Endothelial cell of umbilical vein (primary cell): ENCODE measurements around the gene LYRM1. TPM values are rescaled to one million over a fixed set of nuclear protein-coding genes. Genes with fewer than 3 reads are reported as not detected.

ENCODE experiments used
- BruUV-seq: library from RNA; stranded (reverse); fragments of 400-500 nt; replicated peaks from 2 replicates; lab custom pipeline; 2021; lab: Mats Ljungman, UMichigan
- CTCF ChIA-PET: fragments of 300-600, 350-600 bp; sonication (Branson Sonifier 250); formaldehyde crosslinking; loops from one replicate; lab custom pipeline; 2021; ENCODE audit warnings: antibody characterized with exemption, inconsistent platforms; lab: Charles Lee
- POLR2A ChIA-PET: fragments of 300-600, 350-600 bp; sonication (Branson Sonifier 250); formaldehyde crosslinking; loops from one replicate; lab custom pipeline; 2021; ENCODE audit warnings: antibody characterized with exemption, inconsistent platforms; lab: Charles Lee
- DNase-seq: peaks from one replicate; pipeline ENCODE4 v3.0.0-alpha.2; 2011; ENCODE audit warnings: low read depth, low spot score
- FAIRE-seq: peaks from 2 replicates; lab custom pipeline; 2011; peaks lifted over from hg19 to GRCh38; lab: Jason Lieb, UNC
- H2AFZ ChIP-seq: 2 replicates; pipeline ENCODE4 v1.6.0; 2012; ENCODE audit warnings: low read depth, low read length, control low read depth, inconsistent platforms
- H3K27ac ChIP-seq: 2 replicates; pipeline ENCODE4 v1.5.1; 2011; ENCODE audit warnings: low read depth, mild to moderate bottlenecking, control low read depth, low read length, moderate library complexity; ENCODE audit not compliant: insufficient read depth
- H3K27me3 ChIP-seq, 2 experiments: 2 replicates each; pipeline versions ENCODE4 v1.6.0 to v1.6.1; 2011; ENCODE audit warnings: low read length in 2 of 2, mixed read lengths in 1 of 2; ENCODE audit not compliant: control insufficient read depth in 2 of 2, insufficient read depth in 2 of 2
- H3K36me3 ChIP-seq, 2 experiments: 2 replicates in 1 of 2; 3 replicates in 1 of 2; pipeline ENCODE4 v1.5.1; 2011; ENCODE audit warnings: low read length in 2 of 2, mild to moderate bottlenecking in 1 of 2, moderate library complexity in 1 of 2; ENCODE audit not compliant: control insufficient read depth in 2 of 2, insufficient read depth in 2 of 2; ENCODE audit errors: extremely low read depth in 1 of 2
- H3K4me1 ChIP-seq: 3 replicates; pipeline ENCODE4 v1.5.1; 2011; ENCODE audit warnings: mild to moderate bottlenecking, low read length; ENCODE audit not compliant: control insufficient read depth, insufficient read depth; ENCODE audit errors: extremely low read depth
- H3K4me2 ChIP-seq: 2 replicates; pipeline ENCODE4 v1.6.1; 2011; ENCODE audit warnings: low read length, control low read depth, mixed read lengths; ENCODE audit not compliant: insufficient read depth
- H3K4me3 ChIP-seq, 3 experiments: fragments of 200-600 bp in 1 of 3; sonication (generic), shearing (Covaris generic) in 1 of 3; replicated peaks in 1 of 3; 2 replicates each; pipeline ENCODE4 v1.5.1; 2011 to 2016; ENCODE audit warnings: control low read depth in 3 of 3, low read length in 3 of 3, mild to moderate bottlenecking in 2 of 3, inconsistent platforms in 1 of 3, low read depth in 1 of 3, moderate library complexity in 1 of 3; ENCODE audit not compliant: insufficient read depth in 1 of 3
- H3K79me2 ChIP-seq: 2 replicates; pipeline ENCODE4 v1.6.0; 2012; ENCODE audit warnings: low read length, inconsistent platforms; ENCODE audit not compliant: control insufficient read depth, insufficient read depth
- H3K9ac ChIP-seq: replicated peaks from 2 replicates; pipeline ENCODE3; 2011; ENCODE audit warnings: low read length, control low read depth; ENCODE audit not compliant: insufficient read depth; ENCODE audit errors: extremely low read depth
- H3K9me1 ChIP-seq: replicated peaks from 3 replicates; pipeline ENCODE4 v1.6.0; 2011; ENCODE audit warnings: mild to moderate bottlenecking, low read length; ENCODE audit not compliant: control insufficient read depth, insufficient read depth; ENCODE audit errors: extremely low read depth
- H3K9me3 ChIP-seq: replicated peaks from 2 replicates; pipeline ENCODE4 v1.5.1; 2012; ENCODE audit warnings: low read length, inconsistent platforms; ENCODE audit not compliant: control insufficient read depth, insufficient read depth
- H4K20me1 ChIP-seq: replicated peaks from 2 replicates; pipeline ENCODE3; 2011; ENCODE audit warnings: mild to moderate bottlenecking, low read length; ENCODE audit not compliant: control insufficient read depth, insufficient read depth; ENCODE audit errors: extremely low read depth
- EZH2 ChIP-seq: IDR thresholded peaks from 2 replicates; pipeline ENCODE4 v1.6.1; 2012; ENCODE audit warnings: borderline replicate concordance, low read depth, mild to moderate bottlenecking, moderate library complexity, low read length, inconsistent platforms; ENCODE audit not compliant: severe bottlenecking
- FOS ChIP-seq: IDR thresholded peaks from 2 replicates; pipeline ENCODE4 v1.6.1; 2011; ENCODE audit warnings: mild to moderate bottlenecking, low read length, moderate library complexity, borderline replicate concordance; ENCODE audit not compliant: insufficient read depth
- GATA2 ChIP-seq: IDR thresholded peaks from 2 replicates; pipeline ENCODE4 v1.7.0; 2011; ENCODE audit warnings: low read depth, mild to moderate bottlenecking, moderate library complexity, mixed read lengths, low read length; ENCODE audit not compliant: insufficient read length, insufficient read depth
- JUN ChIP-seq: IDR thresholded peaks from 2 replicates; pipeline ENCODE4 v1.6.1; 2011; ENCODE audit warnings: borderline replicate concordance, low read depth; ENCODE audit not compliant: insufficient read length, insufficient read depth
- MYC ChIP-seq: IDR thresholded peaks from one replicate; pipeline ENCODE4 v1.6.1; 2011; ENCODE audit warnings: mild to moderate bottlenecking, low read depth, low read length
- POLR2A ChIP-seq: IDR thresholded peaks from 2 replicates; pipeline ENCODE4 v1.6.1; 2012; ENCODE audit warnings: low read depth, mild to moderate bottlenecking, control low read depth, low read length
- POLR2AphosphoS5 ChIP-seq: IDR thresholded peaks from 2 replicates; pipeline ENCODE4 v1.6.1; 2012; ENCODE audit warnings: low read depth, mild to moderate bottlenecking, control low read depth, low read length, moderate library complexity; ENCODE audit not compliant: insufficient read depth
- dilution Hi-C: fragments of 300-500 bp; cut with MboI; formaldehyde crosslinking; loops from one replicate; pipeline ENCODE4 v1.15.0; 2019; ENCODE audit warnings: low sequenced_read_pairs; ENCODE audit not compliant: extremely low pct_ligation_motif_present
- intact Hi-C: fragments of 100-400 bp; cut with micrococcal nuclease; formaldehyde crosslinking; loops from one replicate; pipeline ENCODE4 v1.10.0; 2022
- polyA plus RNA-seq, 4 experiments: library from polyadenylated mRNA; depleted of rRNA in 3 of 4; stranded (reverse) in 3 of 4; unstranded in 1 of 4; fragments of >200 nt; gene quantifications; 2 replicates each; pipeline versions ENCODE4 v1.2.1 to v1.2.3, GENCODE V29; 2011 to 2012; ENCODE audit warnings: missing spikeins in 1 of 4
- total RNA-seq: library from RNA; stranded (reverse); gene quantifications from 2 replicates; pipeline ENCODE4 v1.2.3, GENCODE V29; 2021
- TF ChIP-seq, protein P1 (sequence below), 2 donors: IDR thresholded peaks; 1 replicate in 1 of 2; 2 replicates in 1 of 2; pipeline ENCODE4 v1.5.1; 2011; ENCODE audit warnings: low read length in 2 of 2, mild to moderate bottlenecking in 2 of 2, moderate library complexity in 2 of 2, control low read depth in 1 of 2, inconsistent platforms in 1 of 2, low read depth in 1 of 2; ENCODE audit not compliant: insufficient read depth in 1 of 2; ENCODE audit errors: extremely low read depth in 1 of 2
- TF ChIP-seq, protein P2 (sequence below): IDR thresholded peaks from 2 replicates; pipeline ENCODE4 v1.6.1; 2011; ENCODE audit not compliant: insufficient read depth, insufficient read length

Gene LYRM1
- total and polyA plus RNA-seq, 2 donors (not counting 3 experiments of a cell fraction or from before 2014, with no cell fraction given): 20.4 to 28.4 TPM

DNA sequence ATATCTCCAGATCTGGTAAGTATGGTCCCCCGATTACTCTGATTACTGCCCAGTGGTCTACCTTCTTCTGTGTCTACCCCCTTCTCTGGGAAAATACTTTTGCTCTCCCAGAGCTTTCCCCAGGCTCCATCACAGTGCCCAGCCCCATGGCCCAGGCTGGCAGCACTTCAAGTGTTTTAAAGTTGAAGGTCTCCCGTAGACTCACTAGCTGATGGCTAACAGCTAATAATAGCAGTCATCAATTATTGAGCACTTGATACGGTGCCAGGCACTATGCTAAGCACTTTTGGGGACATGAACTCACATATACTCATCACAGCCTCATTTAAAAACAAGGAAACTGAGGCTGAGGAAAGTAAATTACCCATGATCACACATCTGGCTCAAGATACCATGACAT lies 33.8 kb upstream of the LYRM1 start:
- no peak overlapping the region for H3K9ac ChIP-seq
- BruUV-seq: no TSS peak
- H2AFZ ChIP-seq: no peak overlapping the region
- peaks cover under 1% of the 10 kb centered on the region for H4K20me1 ChIP-seq
- no peak for TF ChIP-seq EZH2
- no peaks in the 10 kb centered on the region for H3K9me1 ChIP-seq
- H3K36me3 ChIP-seq: peaks cover 4 to 7% of the 10 kb centered on the region in 2 experiments
- H3K4me3 ChIP-seq: no peak overlapping the region
- no peak for FAIRE-seq
- no peak for DNase-seq
- H3K4me2 ChIP-seq: peak overlapping the region; percentile 35
- H3K4me1 ChIP-seq: peaks cover 56% of the 10 kb centered on the region
- POLR2A ChIA-PET: no interaction called here
- CTCF ChIA-PET: interaction anchor here (1.2 to 6.4 kb wide), 6 partner anchors 9 to 34 kb away, joined by 3 to 37 read pairs (median 8); partner anchors contain the start of gene LYRM1
- dilution Hi-C loops: no loop called here
- intact Hi-C loops: loop anchor here (1.0 to 5.0 kb wide), 3 partner anchors 12 to 216 kb away; partner anchors contain the start of genes DCUN1D3 and LYRM1
- H3K27me3 ChIP-seq: no peaks in the 10 kb centered on the region
- H3K79me2 ChIP-seq: peaks cover 90% of the 10 kb centered on the region
- H3K9me3 ChIP-seq: no peaks in the 10 kb centered on the region
- H3K27ac ChIP-seq: peak overlapping the region; percentile 97

DNA sequence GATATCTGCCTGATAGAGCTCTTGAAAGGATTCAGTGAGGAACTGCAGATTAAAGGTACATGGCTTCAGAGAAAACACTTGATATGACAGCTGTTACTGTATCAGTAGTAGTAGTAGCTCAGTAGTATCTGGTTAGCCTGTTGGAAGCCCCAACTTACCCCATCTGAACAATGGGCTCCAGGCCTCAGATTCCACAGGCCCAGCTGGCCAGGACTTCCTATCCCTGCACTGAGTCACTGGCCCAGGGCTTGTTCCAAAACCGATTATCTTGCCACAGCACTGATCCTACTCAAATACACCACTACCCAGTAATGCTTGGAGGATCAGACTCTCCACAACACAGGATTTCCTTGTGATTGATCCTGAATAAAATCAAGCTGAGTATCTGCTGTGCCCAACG lies 33.0 kb upstream of the LYRM1 start:
- no peak overlapping the region for H3K4me2 ChIP-seq
- H3K9me1 ChIP-seq: no peaks in the 10 kb centered on the region
- DNase-seq (no peak), FAIRE-seq (peak; percentile 48)
- CTCF ChIA-PET: interaction anchor here (1.0 to 6.4 kb wide), 10 partner anchors 13 to 61 kb away, joined by 3 to 37 read pairs (median 4); partner anchors contain the start of genes ERI2, LYRM1 and REXO5
- no peaks in the 10 kb centered on the region for H3K9me3 ChIP-seq
- POLR2A ChIA-PET: interaction anchor here (0.8 kb wide), 1 partner anchor 33 kb away, joined by 3 read pairs; the partner anchor contains the start of genes DCUN1D3 and LYRM1
- H3K79me2 ChIP-seq: peaks cover 91% of the 10 kb centered on the region
- no peak overlapping the region for H3K4me3 ChIP-seq
- no peak for TF ChIP-seq FOS
- TF ChIP-seq, protein P1, sequence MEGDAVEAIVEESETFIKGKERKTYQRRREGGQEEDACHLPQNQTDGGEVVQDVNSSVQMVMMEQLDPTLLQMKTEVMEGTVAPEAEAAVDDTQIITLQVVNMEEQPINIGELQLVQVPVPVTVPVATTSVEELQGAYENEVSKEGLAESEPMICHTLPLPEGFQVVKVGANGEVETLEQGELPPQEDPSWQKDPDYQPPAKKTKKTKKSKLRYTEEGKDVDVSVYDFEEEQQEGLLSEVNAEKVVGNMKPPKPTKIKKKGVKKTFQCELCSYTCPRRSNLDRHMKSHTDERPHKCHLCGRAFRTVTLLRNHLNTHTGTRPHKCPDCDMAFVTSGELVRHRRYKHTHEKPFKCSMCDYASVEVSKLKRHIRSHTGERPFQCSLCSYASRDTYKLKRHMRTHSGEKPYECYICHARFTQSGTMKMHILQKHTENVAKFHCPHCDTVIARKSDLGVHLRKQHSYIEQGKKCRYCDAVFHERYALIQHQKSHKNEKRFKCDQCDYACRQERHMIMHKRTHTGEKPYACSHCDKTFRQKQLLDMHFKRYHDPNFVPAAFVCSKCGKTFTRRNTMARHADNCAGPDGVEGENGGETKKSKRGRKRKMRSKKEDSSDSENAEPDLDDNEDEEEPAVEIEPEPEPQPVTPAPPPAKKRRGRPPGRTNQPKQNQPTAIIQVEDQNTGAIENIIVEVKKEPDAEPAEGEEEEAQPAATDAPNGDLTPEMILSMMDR (IDR thresholded peaks at IDR 0.05; ENCODE audit: extremely low read depth in 1 of 2, insufficient read depth in 1 of 2, low read depth in 1 of 2, low read length in 2 of 2): no peak
- TF ChIP-seq POLR2A: no peak
- no peak for TF ChIP-seq JUN
- no peak for TF ChIP-seq MYC
- no peak for TF ChIP-seq EZH2
- TF ChIP-seq, protein P2, sequence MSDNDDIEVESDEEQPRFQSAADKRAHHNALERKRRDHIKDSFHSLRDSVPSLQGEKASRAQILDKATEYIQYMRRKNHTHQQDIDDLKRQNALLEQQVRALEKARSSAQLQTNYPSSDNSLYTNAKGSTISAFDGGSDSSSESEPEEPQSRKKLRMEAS: no peak
- no peak for TF ChIP-seq GATA2
- no peak for TF ChIP-seq POLR2AphosphoS5
- intact Hi-C loops (loop anchor here (5.0 kb wide), 1 partner anchor 215 kb away; no protein-coding TSS in a partner anchor), dilution Hi-C loops (no loop called here)
- H3K27ac ChIP-seq: peak overlapping the region; percentile 6
- no TSS peak for BruUV-seq
- peaks cover 3% of the 10 kb centered on the region for H4K20me1 ChIP-seq
- H3K27me3 ChIP-seq: no peaks in the 10 kb centered on the region
- H3K36me3 ChIP-seq: no peaks in the 10 kb centered on the region
- peaks cover 63% of the 10 kb centered on the region for H3K4me1 ChIP-seq
- H3K9ac ChIP-seq: no peak overlapping the region
- H2AFZ ChIP-seq: no peak overlapping the region
